ENCODE measurements around the gene MDFIC2.

- TF ChIP-seq CTCF (IDR thresholded peaks at IDR 0.05): no peak
- TF ChIP-seq POLR2A (IDR thresholded peaks at IDR 0.05): no peak
- TF ChIP-seq POLR2AphosphoS5 (IDR thresholded peaks at IDR 0.05): no peak
- TF ChIP-seq EP300 (IDR thresholded peaks at IDR 0.05): no peak
These were observed 64.5 kb downstream of the MDFIC2 start for GRCh38 chr3:70247955-70248354.

All from upper lobe of left lung (tissue), 4 donors.